Spleen (tissue), 7 donors: ENCODE data around the gene LRRN4.

Experiments
- CTCF ChIP-seq, 11 experiments: fragments of 200-600 bp in 7 of 11; fragments of 450-650 bp in 4 of 11; sonication (generic) in 4 of 11; IDR thresholded peaks in 8 of 11; conservative IDR thresholded peaks in 3 of 11; 1 replicate in 7 of 11; 2 replicates in 4 of 11; pipeline versions ENCODE4 v1.4.0 to v1.8.0; 2016 to 2021; ENCODE audit warnings: antibody characterized with exemption in 11 of 11, inconsistent platforms in 4 of 11, mild to moderate bottlenecking in 1 of 11
- POLR2A ChIP-seq, 3 donors: fragments of 450-650 bp; IDR thresholded peaks; one replicate each; pipeline ENCODE4 v1.5.1; 2017; ENCODE audit warnings: antibody characterized with exemption in 3 of 3, mild to moderate bottlenecking in 1 of 3
- POLR2AphosphoS5 ChIP-seq, 3 donors: sonication (generic); formaldehyde crosslinking; IDR thresholded peaks; one replicate each; pipeline ENCODE4 v1.5.1; 2017; ENCODE audit warnings: antibody characterized with exemption in 3 of 3
- donor health status: DM: no; HTN: no; CAD: no; lungs with moderate emphysema.
- donor health status: DM: no; HTN: no; CAD: no.
- donor health status: DM: no; HTN: no; CAD: no.

GRCh38 chr20:6048391-6048790 is 5.5 kb downstream of the LRRN4 start:
- TF ChIP-seq POLR2AphosphoS5 (IDR thresholded peaks at IDR 0.05) (no peak), CTCF (IDR thresholded peaks at IDR 0.05 in 8 of 11, conservative IDR thresholded peaks at IDR 0.05 in 3 of 11) (no peak), POLR2A (IDR thresholded peaks at IDR 0.05) (no peak)
